GM12801 (cell line): Measurements from ENCODE around the gene MARK1.

Experiments used
- CTCF ChIP-seq: IDR thresholded peaks from one replicate; pipeline ENCODE4 v1.5.1; 2011; ENCODE audit warnings: control low read depth; ENCODE audit not compliant: insufficient read length; ENCODE audit errors: extremely low read depth

MARK1 gene

GRCh38 chr1:220708244-220708643, 180.3 kb downstream of the MARK1 start:
- TF ChIP-seq CTCF, result no peak

GRCh38 chr1:220708936-220709801, 181.2 kb downstream of the MARK1 start:
- no peak for TF ChIP-seq CTCF

- no peak for TF ChIP-seq CTCF
Measured at GRCh38 chr1:220710333-220710732, 182.4 kb downstream of the MARK1 start.

GRCh38 chr1:220711056-220711809, 183.3 kb downstream of the MARK1 start:
- no peak for TF ChIP-seq CTCF
